HepG2 (cell line): ENCODE results near the gene PLCG1. TPM values are rescaled to one million over a fixed set of nuclear protein-coding genes. Genes with fewer than 3 reads are reported as not detected.

Experiments
- AFF4 ChIP-seq: sonication (generic); formaldehyde crosslinking; IDR thresholded peaks from 2 replicates; pipeline ENCODE4 v1.4.0; 2020; ENCODE audit warnings: missing genetic modification reagents
- EZH2 ChIP-seq: conservative IDR thresholded peaks from 2 replicates; pipeline ENCODE4 v1.6.1; 2012; ENCODE audit warnings: mild to moderate bottlenecking, low read depth, low read length, moderate library complexity
- HOXD1 ChIP-seq: sonication (generic); formaldehyde crosslinking; IDR thresholded peaks from 2 replicates; pipeline ENCODE4 v1.5.0; 2020; ENCODE audit warnings: missing genetic modification reagents
- JUNB ChIP-seq: sonication (generic); formaldehyde crosslinking; IDR thresholded peaks from 2 replicates; pipeline ENCODE4 v1.8.0; 2022; ENCODE audit warnings: missing genetic modification reagents, mild to moderate bottlenecking, borderline replicate concordance
- NCOA5 ChIP-seq: sonication (generic); formaldehyde crosslinking; IDR thresholded peaks from 2 replicates; pipeline ENCODE4 v1.4.0; 2020; ENCODE audit warnings: missing genetic modification reagents
- RFX5 ChIP-seq: IDR thresholded peaks from 2 replicates; pipeline ENCODE4 v1.6.1; 2011; ENCODE audit warnings: low read depth, low read length, improper control_type of control experiment
- SP5 ChIP-seq: IDR thresholded peaks from 2 replicates; pipeline ENCODE4 v1.6.1; 2016; ENCODE audit warnings: low read depth, borderline replicate concordance
- TBX2 ChIP-seq: sonication (generic); formaldehyde crosslinking; IDR thresholded peaks from 2 replicates; pipeline ENCODE4 v1.5.0; 2020; ENCODE audit warnings: missing genetic modification reagents, mild to moderate bottlenecking, borderline replicate concordance
- ZBTB4 ChIP-seq: sonication (generic); formaldehyde crosslinking; IDR thresholded peaks from 2 replicates; pipeline ENCODE4 v1.4.0; 2020; ENCODE audit warnings: missing genetic modification reagents, mild to moderate bottlenecking, borderline replicate concordance
- ZNF142 ChIP-seq: sonication (generic); formaldehyde crosslinking; IDR thresholded peaks from 2 replicates; pipeline ENCODE4 v1.4.0; 2020; ENCODE audit warnings: missing genetic modification reagents
- ZNF17 ChIP-seq: sonication (generic); formaldehyde crosslinking; IDR thresholded peaks from 2 replicates; pipeline ENCODE4 v1.5.0; 2020; ENCODE audit warnings: mild to moderate bottlenecking, missing genetic modification reagents
- ZNF629 ChIP-seq: sonication (generic); formaldehyde crosslinking; conservative IDR thresholded peaks from 2 replicates; pipeline ENCODE4 v1.5.0; 2020; ENCODE audit warnings: missing genetic modification reagents
- ZNF710 ChIP-seq: sonication (generic); formaldehyde crosslinking; IDR thresholded peaks from 2 replicates; pipeline ENCODE4 v1.5.0; 2020; ENCODE audit warnings: mild to moderate bottlenecking, missing genetic modification reagents, borderline replicate concordance
- ZNF782 ChIP-seq: sonication (generic); formaldehyde crosslinking; IDR thresholded peaks from 2 replicates; pipeline ENCODE4 v1.4.0; 2020; ENCODE audit warnings: missing genetic modification reagents, mild to moderate bottlenecking, borderline replicate concordance
- polyA plus RNA-seq, 8 experiments: library from polyadenylated mRNA; depleted of rRNA in 3 of 8; stranded (reverse) in 7 of 8; unstranded in 1 of 8; fragments of >200 nt; fragmentation: Illumina TruSeq in 4 of 8; extraction: Trizol in 4 of 8; gene quantifications; 2 replicates each; pipeline versions ENCODE4 v1.2.1 to v1.2.3, GENCODE V29; 2011 to 2016; ENCODE audit warnings: low read depth in 4 of 8, missing spikeins in 1 of 8, mixed read lengths in 1 of 8; ENCODE audit not compliant: insufficient read depth in 1 of 8
- total RNA-seq, 5 experiments: library from RNA; depleted of rRNA; stranded (reverse); fragments of >200 nt; fragmentation: Illumina TruSeq; extraction: Trizol; gene quantifications; 2 replicates each; pipeline ENCODE4 v1.2.3, GENCODE V29; 2016; ENCODE audit warnings: low read depth in 1 of 5

PLCG1 gene
- total and polyA plus RNA-seq, 2 of the 13 experiments (the other 11 are each of a cell fraction or from before 2014, with no cell fraction given) = 85.3 to 158 TPM

- TF ChIP-seq AFF4 (CRISPR knock-in tag) (no peak), ZNF710 (CRISPR knock-in tag) (no peak), JUNB (CRISPR knock-in tag) (no peak), RFX5 (no peak), NCOA5 (CRISPR knock-in tag) (no peak), EZH2 (no peak), SP5 (peak; percentile 82), ZNF17 (CRISPR knock-in tag) (no peak), ZNF142 (no peak), HOXD1 (no peak), TBX2 (CRISPR knock-in tag) (peak; percentile 65), ZNF782 (CRISPR knock-in tag) (no peak), ZNF629 (CRISPR knock-in tag) (no peak), ZBTB4 (no peak)
Observed at GRCh38 chr20:41135187-41135887, 2.0 kb upstream of the PLCG1 start (continued).
